NB4 (cell line): ENCODE measurements around the gene PCDH18.

ENCODE experiments used
- MYC ChIP-seq: IDR thresholded peaks from 2 replicates; pipeline ENCODE4 v1.6.1; 2011; ENCODE audit warnings: low read depth, low read length
- POLR2A ChIP-seq: IDR thresholded peaks from 2 replicates; pipeline ENCODE4 v1.6.1; 2011; ENCODE audit warnings: mild to moderate bottlenecking; ENCODE audit not compliant: insufficient read length; ENCODE audit errors: extremely low read depth
- TF ChIP-seq, protein P1 (sequence below): IDR thresholded peaks from one replicate; pipeline ENCODE4 v1.5.1; 2012; ENCODE audit warnings: low read depth, low read length
- TF ChIP-seq, protein P2 (sequence below): IDR thresholded peaks from 2 replicates; pipeline ENCODE4 v1.6.1; 2011; ENCODE audit warnings: low read depth, low read length

DNA sequence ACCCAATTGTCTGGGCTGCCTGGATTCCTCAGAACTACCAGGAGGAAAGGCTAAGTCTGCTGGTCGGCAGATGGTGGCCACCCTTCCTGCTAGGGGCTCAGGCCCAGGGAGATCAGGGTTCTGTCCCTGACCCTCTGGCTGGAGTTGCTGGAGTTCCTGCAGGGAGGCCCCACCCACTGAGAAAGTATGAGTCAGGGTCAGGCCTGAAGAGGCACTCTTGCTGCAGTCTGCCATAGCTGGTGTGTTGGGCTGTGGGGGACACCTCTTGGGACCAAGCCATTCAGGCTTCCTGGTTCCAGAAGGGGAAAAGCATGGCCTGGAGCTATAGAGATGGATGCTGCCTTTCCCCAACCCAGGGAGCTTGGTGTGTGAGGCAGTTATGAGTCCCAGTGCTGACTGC, 40.4 kb upstream of the PCDH18 start:
- TF ChIP-seq, protein P1, sequence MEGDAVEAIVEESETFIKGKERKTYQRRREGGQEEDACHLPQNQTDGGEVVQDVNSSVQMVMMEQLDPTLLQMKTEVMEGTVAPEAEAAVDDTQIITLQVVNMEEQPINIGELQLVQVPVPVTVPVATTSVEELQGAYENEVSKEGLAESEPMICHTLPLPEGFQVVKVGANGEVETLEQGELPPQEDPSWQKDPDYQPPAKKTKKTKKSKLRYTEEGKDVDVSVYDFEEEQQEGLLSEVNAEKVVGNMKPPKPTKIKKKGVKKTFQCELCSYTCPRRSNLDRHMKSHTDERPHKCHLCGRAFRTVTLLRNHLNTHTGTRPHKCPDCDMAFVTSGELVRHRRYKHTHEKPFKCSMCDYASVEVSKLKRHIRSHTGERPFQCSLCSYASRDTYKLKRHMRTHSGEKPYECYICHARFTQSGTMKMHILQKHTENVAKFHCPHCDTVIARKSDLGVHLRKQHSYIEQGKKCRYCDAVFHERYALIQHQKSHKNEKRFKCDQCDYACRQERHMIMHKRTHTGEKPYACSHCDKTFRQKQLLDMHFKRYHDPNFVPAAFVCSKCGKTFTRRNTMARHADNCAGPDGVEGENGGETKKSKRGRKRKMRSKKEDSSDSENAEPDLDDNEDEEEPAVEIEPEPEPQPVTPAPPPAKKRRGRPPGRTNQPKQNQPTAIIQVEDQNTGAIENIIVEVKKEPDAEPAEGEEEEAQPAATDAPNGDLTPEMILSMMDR = no peak
- no peak for TF ChIP-seq POLR2A
- TF ChIP-seq, protein P2, sequence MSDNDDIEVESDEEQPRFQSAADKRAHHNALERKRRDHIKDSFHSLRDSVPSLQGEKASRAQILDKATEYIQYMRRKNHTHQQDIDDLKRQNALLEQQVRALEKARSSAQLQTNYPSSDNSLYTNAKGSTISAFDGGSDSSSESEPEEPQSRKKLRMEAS = no peak
- TF ChIP-seq MYC = no peak
